Liver (tissue), 9 donors: Measurements from ENCODE around the gene SLC13A1. TPM values are rescaled to one million over a fixed set of nuclear protein-coding genes. Genes with fewer than 3 reads are reported as not detected.

Experiments
- DNase-seq: peaks from one replicate; pipeline ENCODE4 v3.0.0-alpha.2; 2017; ENCODE audit warnings: low spot score
- H3K27ac ChIP-seq, 2 donors: one replicate each; pipeline ENCODE4 v1.7.0; 2013; ENCODE audit warnings: inconsistent platforms in 2 of 2, low read length in 2 of 2, control low read depth in 1 of 2, low read depth in 1 of 2, mild to moderate bottlenecking in 1 of 2
- H3K27me3 ChIP-seq, 4 donors: one replicate each; pipeline versions ENCODE4 v1.6.1 to v1.7.0; 2013; ENCODE audit warnings: low read length in 3 of 4, inconsistent platforms in 1 of 4, mild to moderate bottlenecking in 1 of 4, moderate library complexity in 1 of 4; ENCODE audit not compliant: control insufficient read depth in 4 of 4, insufficient read depth in 4 of 4
- H3K36me3 ChIP-seq, 4 donors: one replicate each; pipeline versions ENCODE4 v1.6.1 to v1.7.0; 2013; ENCODE audit warnings: low read length in 3 of 4, mild to moderate bottlenecking in 3 of 4, low read depth in 1 of 4, moderate library complexity in 1 of 4; ENCODE audit not compliant: control insufficient read depth in 4 of 4, insufficient read depth in 3 of 4
- H3K4me1 ChIP-seq, 4 donors: one replicate each; pipeline versions ENCODE4 v1.6.1 to v1.7.0; 2013; ENCODE audit warnings: low read length in 3 of 4, mild to moderate bottlenecking in 3 of 4, moderate library complexity in 1 of 4; ENCODE audit not compliant: control insufficient read depth in 4 of 4, insufficient read depth in 4 of 4
- H3K4me3 ChIP-seq, 3 donors: one replicate each; pipeline versions ENCODE4 v1.6.1 to v1.7.0; 2013; ENCODE audit warnings: low read length in 3 of 3, control low read depth in 1 of 3, low read depth in 1 of 3, mild to moderate bottlenecking in 1 of 3
- H3K9ac ChIP-seq, 2 donors: one replicate each; pipeline ENCODE4 v1.7.0; 2013; ENCODE audit warnings: low read length in 2 of 2, mild to moderate bottlenecking in 2 of 2, moderate library complexity in 2 of 2, control low read depth in 1 of 2, low read depth in 1 of 2
- H3K9me3 ChIP-seq, 4 donors: one replicate each; pipeline versions ENCODE4 v1.6.1 to v1.7.0; 2013; ENCODE audit warnings: low read length in 3 of 4; ENCODE audit not compliant: control insufficient read depth in 4 of 4
- ATF3 ChIP-seq: IDR thresholded peaks from 2 replicates; pipeline ENCODE4 v1.6.1; 2016; ENCODE audit warnings: antibody characterized with exemption
- CTCF ChIP-seq: fragments of 150-350 bp; IDR thresholded peaks from 2 replicates; pipeline ENCODE4 v1.5.1; 2017; ENCODE audit warnings: improper control_type of control experiment, low read depth, low read length; ENCODE audit not compliant: missing input control
- EGR1 ChIP-seq, 2 donors: IDR thresholded peaks; 2 replicates each; pipeline ENCODE4 v1.6.1; 2016 to 2018; ENCODE audit warnings: antibody characterized with exemption in 2 of 2, low read depth in 2 of 2
- FOXA1 ChIP-seq: IDR thresholded peaks from 2 replicates; pipeline ENCODE4 v1.6.1; 2016; ENCODE audit warnings: antibody characterized with exemption
- FOXA2 ChIP-seq: IDR thresholded peaks from 2 replicates; pipeline ENCODE4 v1.6.1; 2016; ENCODE audit warnings: antibody characterized with exemption
- GABPA ChIP-seq, 2 donors: IDR thresholded peaks in 1 of 2; conservative IDR thresholded peaks in 1 of 2; 2 replicates each; pipeline ENCODE4 v1.6.1; 2016; ENCODE audit warnings: antibody characterized with exemption in 2 of 2, mild to moderate bottlenecking in 1 of 2, moderate library complexity in 1 of 2
- HNF4A ChIP-seq, 2 donors: conservative IDR thresholded peaks; 2 replicates each; pipeline ENCODE4 v1.6.1; 2016; ENCODE audit warnings: antibody characterized with exemption in 2 of 2, mild to moderate bottlenecking in 2 of 2
- HNF4G ChIP-seq: IDR thresholded peaks from 2 replicates; pipeline ENCODE4 v1.6.1; 2016; ENCODE audit warnings: antibody characterized with exemption
- NR2F2 ChIP-seq: IDR thresholded peaks from 2 replicates; pipeline ENCODE4 v1.6.1; 2016; ENCODE audit warnings: antibody characterized with exemption
- RAD21 ChIP-seq, 2 donors: IDR thresholded peaks; 2 replicates each; pipeline ENCODE4 v1.6.1; 2016; ENCODE audit warnings: antibody characterized with exemption in 2 of 2, mild to moderate bottlenecking in 2 of 2
- REST ChIP-seq: IDR thresholded peaks from 2 replicates; pipeline ENCODE4 v1.6.1; 2016; ENCODE audit warnings: antibody characterized with exemption, mild to moderate bottlenecking
- RXRA ChIP-seq, 2 donors: IDR thresholded peaks; 2 replicates each; pipeline ENCODE4 v1.6.1; 2017 to 2018; ENCODE audit warnings: antibody characterized with exemption in 2 of 2, mild to moderate bottlenecking in 1 of 2
- SP1 ChIP-seq: IDR thresholded peaks from 2 replicates; pipeline ENCODE4 v1.6.1; 2018; ENCODE audit warnings: antibody characterized with exemption, mild to moderate bottlenecking
- TAF1 ChIP-seq: conservative IDR thresholded peaks from 2 replicates; pipeline ENCODE4 v1.6.1; 2016; ENCODE audit warnings: antibody characterized with exemption, mild to moderate bottlenecking
- YY1 ChIP-seq: IDR thresholded peaks from 2 replicates; pipeline ENCODE4 v1.6.1; 2016; ENCODE audit warnings: antibody characterized with exemption, mild to moderate bottlenecking
- WGBS: extraction: QIAGEN DNeasy Blood & Tissue Kit; methylation state at CpG from one replicate; pipeline ENCODE4 v1.1.7; 2013; 5-methylcytosine and 5-hydroxymethylcytosine counted together
- polyA plus RNA-seq, 2 donors: library from polyadenylated mRNA; stranded (reverse) in 1 of 2; unstranded in 1 of 2; fragments of 200-250 nt in 1 of 2; fragments of >200 nt in 1 of 2; fragmentation: Nextera tagmentation in 1 of 2; extraction: Ambion mirVana in 1 of 2; gene quantifications; one replicate each; pipeline versions ENCODE4 v1.2.1 to v1.2.3, GENCODE V29; 2013 to 2015
- total RNA-seq, 2 donors: library from RNA; depleted of rRNA; stranded (reverse); fragments of >200 nt; gene quantifications; one replicate each; pipeline ENCODE4 v1.2.3, GENCODE V29; 2014
- TF ChIP-seq, protein P1 (sequence below): IDR thresholded peaks from 2 replicates; pipeline ENCODE4 v1.6.1; 2016; ENCODE audit warnings: antibody characterized with exemption
- TF ChIP-seq, protein P2 (sequence below): IDR thresholded peaks from 2 replicates; pipeline ENCODE4 v1.6.1; 2016; ENCODE audit warnings: antibody characterized with exemption
- donor health status: healthy.
- donor health status: healthy.
- donor health status: healthy.
- donor health status: healthy.
- donor health status: healthy.

The SLC13A1 gene
- total and polyA plus RNA-seq, 4 donors = not detected

GRCh38 chr7:123096976-123097375 is 102.8 kb downstream of the SLC13A1 start:
- Histone ChIP-seq H3K27me3 (no peaks in the 10 kb centered on the region), H3K4me3 (no peak overlapping the region), H3K9me3 (peaks cover 0 to 1% (median 0%) of the 10 kb centered on the region in 4 donors), H3K4me1 (no peaks in the 10 kb centered on the region), H3K36me3 (no peaks in the 10 kb centered on the region), H3K27ac (no peak overlapping the region), H3K9ac (no peak overlapping the region)
- 66% methylated on average over 1 of the region's 1 CpG for WGBS
- TF ChIP-seq REST (no peak), CTCF (no peak), YY1 (no peak), RXRA (IDR thresholded peaks at IDR 0.05) (no peak), HNF4A (conservative IDR thresholded peaks at IDR 0.05) (no peak), HNF4G (no peak), ATF3 (no peak), RAD21 (IDR thresholded peaks at IDR 0.05) (no peak), GABPA (IDR thresholded peaks at IDR 0.05 in 1 of 2, conservative IDR thresholded peaks at IDR 0.05 in 1 of 2) (no peak), SP1 (no peak), NR2F2 (no peak)
- TF ChIP-seq, protein P1, sequence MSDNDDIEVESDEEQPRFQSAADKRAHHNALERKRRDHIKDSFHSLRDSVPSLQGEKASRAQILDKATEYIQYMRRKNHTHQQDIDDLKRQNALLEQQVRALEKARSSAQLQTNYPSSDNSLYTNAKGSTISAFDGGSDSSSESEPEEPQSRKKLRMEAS = no peak
- no peak for DNase-seq

DNA sequence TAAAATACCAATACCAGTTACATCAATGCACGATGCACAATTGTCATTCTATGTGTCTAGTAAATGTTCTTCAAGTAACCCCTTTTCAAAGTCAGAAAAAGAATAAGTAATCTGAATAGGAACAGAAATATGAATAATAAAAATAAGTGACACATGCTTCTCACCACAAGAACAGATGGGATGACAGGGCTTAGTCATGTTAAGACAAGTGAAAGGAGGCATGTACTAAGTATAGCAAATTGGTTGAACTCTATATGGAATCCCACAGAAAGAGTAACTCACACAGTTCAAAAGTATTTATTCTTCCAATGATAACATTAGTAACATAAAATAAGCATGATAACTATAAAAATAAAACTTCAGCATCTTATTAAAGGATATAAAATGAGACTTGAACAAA is 103.3 kb downstream of the SLC13A1 start:
- Histone ChIP-seq H3K4me1 (no peaks in the 10 kb centered on the region), H3K36me3 (no peaks in the 10 kb centered on the region), H3K4me3 (no peak overlapping the region), H3K9ac (no peak overlapping the region), H3K27me3 (no peaks in the 10 kb centered on the region), H3K9me3 (peaks cover 0 to 1% (median 0%) of the 10 kb centered on the region in 4 donors), H3K27ac (no peak overlapping the region)
- 65% methylated on average over 1 of the region's 1 CpG for WGBS
- no peak for DNase-seq
- no peak for TF ChIP-seq RXRA (IDR thresholded peaks at IDR 0.05)
- TF ChIP-seq EGR1 (IDR thresholded peaks at IDR 0.05; ENCODE audit: low read depth in 2 of 2) = no peak
- TF ChIP-seq SP1 = no peak
- TF ChIP-seq TAF1 = no peak
- no peak for TF ChIP-seq FOXA1
- TF ChIP-seq, protein P2, sequence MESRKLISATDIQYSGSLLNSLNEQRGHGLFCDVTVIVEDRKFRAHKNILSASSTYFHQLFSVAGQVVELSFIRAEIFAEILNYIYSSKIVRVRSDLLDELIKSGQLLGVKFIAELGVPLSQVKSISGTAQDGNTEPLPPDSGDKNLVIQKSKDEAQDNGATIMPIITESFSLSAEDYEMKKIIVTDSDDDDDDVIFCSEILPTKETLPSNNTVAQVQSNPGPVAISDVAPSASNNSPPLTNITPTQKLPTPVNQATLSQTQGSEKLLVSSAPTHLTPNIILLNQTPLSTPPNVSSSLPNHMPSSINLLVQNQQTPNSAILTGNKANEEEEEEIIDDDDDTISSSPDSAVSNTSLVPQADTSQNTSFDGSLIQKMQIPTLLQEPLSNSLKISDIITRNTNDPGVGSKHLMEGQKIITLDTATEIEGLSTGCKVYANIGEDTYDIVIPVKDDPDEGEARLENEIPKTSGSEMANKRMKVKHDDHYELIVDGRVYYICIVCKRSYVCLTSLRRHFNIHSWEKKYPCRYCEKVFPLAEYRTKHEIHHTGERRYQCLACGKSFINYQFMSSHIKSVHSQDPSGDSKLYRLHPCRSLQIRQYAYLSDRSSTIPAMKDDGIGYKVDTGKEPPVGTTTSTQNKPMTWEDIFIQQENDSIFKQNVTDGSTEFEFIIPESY = no peak
- no peak for TF ChIP-seq NR2F2
- TF ChIP-seq YY1 = no peak
- TF ChIP-seq, protein P1 = no peak
- TF ChIP-seq FOXA2 = no peak
- no peak for TF ChIP-seq CTCF
- TF ChIP-seq HNF4G = no peak
- TF ChIP-seq RAD21 (IDR thresholded peaks at IDR 0.05) = no peak
- TF ChIP-seq GABPA (IDR thresholded peaks at IDR 0.05 in 1 of 2, conservative IDR thresholded peaks at IDR 0.05 in 1 of 2) = no peak
- TF ChIP-seq REST = no peak
